ENCODE measurements around the gene SCRN1.

Gene SCRN1

DNA sequence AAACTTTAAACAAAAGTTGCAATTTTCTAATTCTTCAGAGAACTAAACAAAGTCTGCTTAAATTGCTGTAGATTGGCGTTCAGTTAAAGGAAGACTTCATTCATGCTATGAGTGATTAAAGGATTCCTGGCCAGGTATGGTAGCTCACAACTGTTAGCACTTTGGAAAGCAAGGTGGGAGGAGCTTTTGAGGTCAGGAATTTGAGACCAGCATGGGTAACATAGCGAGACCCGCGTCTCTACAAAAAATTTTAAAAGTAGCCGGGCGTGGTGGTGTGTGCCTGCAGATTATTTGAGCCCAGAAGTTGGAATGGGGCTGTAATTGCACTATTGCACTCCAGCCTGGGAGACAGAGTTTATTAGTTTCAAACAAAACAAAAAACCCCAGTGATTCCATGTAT is 13.5 kb upstream of the SCRN1 start:
- no peak for DNase-seq (ENCODE audit: low read depth in 3 of 3)

DNA sequence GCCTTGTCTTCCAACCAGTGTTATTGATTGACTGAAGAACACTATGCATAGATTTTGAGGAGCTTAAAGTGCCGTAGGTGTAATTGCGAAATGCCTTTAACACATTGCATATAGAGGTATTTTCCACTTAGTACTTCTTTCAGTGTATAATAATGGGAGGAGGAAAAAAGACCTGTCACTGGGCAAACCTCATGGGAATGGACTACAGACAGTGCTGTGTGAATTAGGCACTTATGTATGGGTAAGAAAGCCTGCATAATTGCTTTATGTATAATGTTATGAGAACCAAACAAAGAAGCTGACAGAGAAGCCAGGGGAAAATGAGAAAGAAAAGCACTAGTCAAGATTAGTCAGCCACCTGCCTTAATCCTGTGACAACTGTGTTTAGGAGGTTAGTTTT is 12.4 kb upstream of the SCRN1 start:
- no peak for DNase-seq (ENCODE audit: low read depth in 3 of 3)

DNA sequence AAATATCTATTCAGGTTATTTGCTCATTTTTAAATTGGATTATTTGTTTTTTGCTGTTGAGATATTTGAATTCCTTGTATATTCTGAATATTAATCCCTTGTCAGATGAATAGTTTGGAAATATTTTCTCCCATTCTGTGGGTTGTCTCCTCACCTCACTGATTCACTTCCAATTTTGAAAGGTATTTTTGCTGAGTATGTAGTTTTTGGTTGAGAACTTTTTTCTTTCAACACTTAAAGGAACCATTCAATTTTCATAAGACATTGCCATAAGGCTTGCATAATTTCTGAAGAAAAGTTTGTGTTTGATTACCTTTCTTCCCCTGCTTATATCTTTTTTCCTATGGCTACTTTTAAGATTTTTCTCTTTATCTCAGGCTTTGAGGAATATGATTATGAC is 8.9 kb upstream of the SCRN1 start:
- DNase-seq (ENCODE audit: low read depth in 3 of 3) = no peak

- DNase-seq (ENCODE audit: low read depth in 3 of 3) = no peak
These were observed 6.7 kb upstream of the SCRN1 start for GRCh38 chr7:29996321-29996720.

DNA sequence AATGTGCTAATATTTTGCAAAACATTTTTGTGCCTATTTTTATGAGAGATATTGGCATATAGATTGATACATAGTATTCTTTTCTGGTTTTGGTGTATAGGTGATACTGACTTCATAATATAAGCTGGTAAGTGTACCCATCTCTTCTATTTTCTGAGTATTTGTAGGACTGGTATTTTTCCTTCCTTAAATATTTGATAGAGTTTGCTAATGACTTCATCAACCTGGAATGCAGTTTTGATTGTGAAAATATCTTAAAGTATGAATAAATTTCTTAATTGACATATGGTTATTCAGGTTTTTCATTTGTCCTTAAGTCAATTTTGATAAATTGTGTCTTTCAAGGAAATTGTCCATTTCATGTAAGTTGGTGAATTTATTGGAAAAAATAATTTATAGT is 6.1 kb upstream of the SCRN1 start:
- DNase-seq (ENCODE audit: low read depth in 3 of 3) = no peak

DNA sequence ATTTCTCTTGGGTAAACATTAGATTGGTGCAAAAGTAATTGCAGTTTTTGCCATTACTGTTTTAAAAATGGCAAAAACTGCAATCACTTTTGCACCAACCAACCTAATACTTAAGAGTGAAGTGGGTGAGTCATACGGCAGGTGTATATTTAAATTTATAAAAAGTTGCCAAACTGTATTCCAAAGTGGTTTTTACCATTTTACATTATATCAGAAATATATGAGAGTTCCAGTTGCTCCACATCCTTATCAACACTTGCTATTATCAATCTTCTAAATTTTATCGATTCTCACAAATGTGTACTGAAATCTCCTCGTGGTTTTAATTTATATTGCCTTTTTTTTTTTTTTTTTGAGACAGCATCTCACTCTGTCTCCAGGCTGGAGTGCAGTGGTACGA is 3.5 kb upstream of the SCRN1 start:
- DNase-seq (ENCODE audit: low read depth in 3 of 3) = no peak

- DNase-seq (ENCODE audit: low read depth in 3 of 3) = no peak
These were observed 2.3 kb upstream of the SCRN1 start for GRCh38 chr7:29991937-29992336.

- DNase-seq (ENCODE audit: low read depth in 3 of 3) = no peak
These were observed 1.3 kb upstream of the SCRN1 start for GRCh38 chr7:29990931-29991330.

- DNase-seq (ENCODE audit: low read depth in 3 of 3) = peak in 1 of 3 experiments; percentile 9
These were observed 961 bp downstream of the SCRN1 start for GRCh38 chr7:29988424-29989256.

GRCh38 chr7:29987811-29988317 is 1.7 kb downstream of the SCRN1 start:
- DNase-seq (ENCODE audit: low read depth in 3 of 3) = no peak

DNA sequence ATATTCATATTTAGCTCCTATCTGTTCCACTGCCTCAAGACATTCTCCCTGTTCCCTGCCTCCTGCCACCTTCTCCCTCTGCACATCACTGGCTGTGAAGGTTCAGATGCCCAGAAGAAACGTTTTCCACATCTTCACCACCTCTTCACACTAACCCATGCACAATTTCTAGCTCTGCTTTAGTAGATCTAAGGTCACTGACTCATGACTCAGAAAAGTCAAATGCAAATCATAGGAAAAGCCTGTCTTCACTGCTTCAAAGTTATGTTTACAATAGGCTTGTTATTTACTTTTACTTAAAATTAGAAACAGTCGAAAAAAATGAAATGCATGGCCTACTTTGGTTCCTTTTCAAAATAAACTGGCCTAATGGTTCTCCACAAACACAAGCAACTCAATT is 2.5 kb downstream of the SCRN1 start:
- DNase-seq (ENCODE audit: low read depth in 3 of 3) = no peak

- DNase-seq (ENCODE audit: low read depth in 3 of 3) = no peak
These were observed 9.4 kb downstream of the SCRN1 start for GRCh38 chr7:29980151-29980550.

GRCh38 chr7:29977886-29978651 is 11.5 kb downstream of the SCRN1 start:
- DNase-seq (ENCODE audit: low read depth in 3 of 3) = no peak

GRCh38 chr7:29976673-29977415 is 12.8 kb downstream of the SCRN1 start:
- DNase-seq (ENCODE audit: low read depth in 3 of 3) = no peak

DNA sequence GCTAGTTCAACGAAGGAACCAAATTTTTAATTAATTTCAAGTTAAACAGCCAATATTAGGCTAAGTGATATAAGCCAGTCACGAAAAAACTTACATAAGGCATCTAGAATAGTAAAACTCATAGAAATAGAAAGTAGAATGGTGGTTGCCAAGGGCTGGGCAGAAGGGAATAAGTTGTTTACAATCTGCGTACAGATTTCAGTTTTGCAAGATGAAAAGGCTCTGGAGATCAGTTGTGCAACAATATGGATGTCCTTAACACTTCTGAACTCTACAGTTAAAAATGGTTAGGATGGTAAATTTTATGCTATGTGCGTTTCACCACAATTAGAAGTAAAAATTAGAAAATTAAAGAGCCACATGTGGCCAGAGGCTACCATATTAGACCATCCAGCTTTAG is 13.3 kb downstream of the SCRN1 start:
- no peak for DNase-seq (ENCODE audit: low read depth in 3 of 3)

- DNase-seq (ENCODE audit: low read depth in 3 of 3) = no peak
These were observed 14.0 kb downstream of the SCRN1 start for GRCh38 chr7:29975561-29975960.

GRCh38 chr7:29974286-29974685 is 15.3 kb downstream of the SCRN1 start:
- no peak for DNase-seq (ENCODE audit: low read depth in 3 of 3)

- no peak for DNase-seq (ENCODE audit: low read depth in 3 of 3)
These were observed 17.3 kb downstream of the SCRN1 start for GRCh38 chr7:29972315-29972669.

GRCh38 chr7:29971566-29972314 is 17.9 kb downstream of the SCRN1 start:
- no peak for DNase-seq (ENCODE audit: low read depth in 3 of 3)

DNA sequence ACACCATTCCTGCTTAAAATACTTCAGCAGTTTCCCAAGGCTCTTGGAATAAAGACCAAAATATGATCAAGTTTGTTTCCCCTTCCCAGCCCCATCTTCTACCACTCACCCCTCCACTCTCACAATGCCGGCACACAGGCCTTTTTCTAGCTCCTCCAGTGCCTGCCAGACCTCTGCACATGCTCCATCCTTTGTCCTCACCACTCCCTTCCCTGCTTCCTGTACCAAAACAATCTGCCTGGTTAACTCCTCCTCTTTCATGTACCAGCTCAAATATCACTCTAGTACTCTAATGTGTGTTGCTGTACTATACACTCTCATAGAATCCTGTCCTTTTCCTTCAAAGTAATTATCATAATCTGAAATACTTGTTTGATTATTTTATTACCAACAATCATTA is 19.4 kb downstream of the SCRN1 start:
- DNase-seq (ENCODE audit: low read depth in 3 of 3) = no peak

GRCh38 chr7:29969738-29970137 is 19.9 kb downstream of the SCRN1 start:
- no peak for DNase-seq (ENCODE audit: low read depth in 3 of 3)
